NCI-H2107 treated with DMSO at 0.1 percent for 48 hours (cell line): ENCODE data around the gene DGKZ.
A peak's percentile ranks its signal among the peaks of the same experiment; 100 is the strongest.
"Not testable (repeated sequence)": the region's sequence is repeated elsewhere in the genome, so short reads cannot be mapped to it uniquely, and the experiment has no call there.

Experiments used
- DNase-seq: peaks from one replicate; lab custom pipeline; 2025; ENCODE audit not compliant: unreplicated experiment; lab: John Stamatoyannopoulos, UW

DGKZ gene

GRCh38 chr11:46364791-46365190 lies 17.5 kb downstream of the DGKZ start:
- DNase-seq = no peak

DNA sequence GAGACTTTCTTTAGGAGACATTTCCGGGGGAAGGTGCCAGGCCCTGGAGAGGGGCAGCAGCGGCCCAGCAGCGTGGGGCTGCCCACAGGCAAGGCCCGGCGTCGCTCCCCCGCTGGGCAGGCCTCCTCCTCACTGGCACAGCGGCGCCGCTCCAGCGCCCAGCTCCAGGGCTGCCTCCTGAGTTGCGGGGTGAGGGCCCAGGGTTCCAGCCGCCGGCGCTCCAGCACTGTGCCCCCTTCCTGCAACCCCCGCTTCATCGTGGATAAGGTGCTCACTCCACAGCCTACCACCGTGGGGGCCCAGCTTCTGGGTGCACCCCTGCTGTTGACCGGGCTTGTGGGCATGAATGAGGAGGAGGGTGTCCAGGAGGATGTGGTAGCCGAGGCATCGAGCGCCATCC lies 19.0 kb downstream of the DGKZ start:
- DNase-seq = no peak

- no peak for DNase-seq
Measured at GRCh38 chr11:46366661-46367161, 19.4 kb downstream of the DGKZ start.

DNA sequence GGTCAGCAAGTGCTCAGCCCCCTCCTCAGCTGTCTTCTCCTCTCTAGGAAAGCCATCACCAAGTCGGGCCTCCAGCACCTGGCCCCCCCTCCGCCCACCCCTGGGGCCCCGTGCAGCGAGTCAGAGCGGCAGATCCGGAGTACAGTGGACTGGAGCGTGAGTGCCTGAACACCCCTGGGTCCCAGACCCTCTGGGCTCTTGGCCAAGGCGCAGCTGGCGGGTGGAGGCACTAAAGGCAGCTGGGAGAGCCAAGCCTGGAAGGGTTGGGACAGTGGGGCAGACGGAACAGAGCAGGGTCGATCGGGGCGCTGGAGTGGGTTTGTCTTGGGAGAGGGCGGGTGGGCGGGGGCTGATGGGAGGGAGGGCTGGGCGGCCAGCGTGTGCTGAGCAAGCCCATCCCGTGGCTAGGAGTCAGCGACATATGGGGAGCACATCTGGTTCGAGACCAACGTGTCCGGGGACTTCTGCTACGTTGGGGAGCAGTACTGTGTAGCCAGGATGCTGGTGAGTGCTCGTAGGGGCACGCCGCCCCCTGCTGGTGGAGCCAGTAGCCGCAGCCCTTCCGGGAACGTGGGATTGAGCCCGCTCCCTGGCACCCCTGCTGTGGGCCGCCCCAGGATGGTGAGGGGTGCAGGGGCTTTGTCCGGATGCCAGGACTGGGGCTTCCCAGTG lies 20.1 kb downstream of the DGKZ start:
- DNase-seq = no peak

DNA sequence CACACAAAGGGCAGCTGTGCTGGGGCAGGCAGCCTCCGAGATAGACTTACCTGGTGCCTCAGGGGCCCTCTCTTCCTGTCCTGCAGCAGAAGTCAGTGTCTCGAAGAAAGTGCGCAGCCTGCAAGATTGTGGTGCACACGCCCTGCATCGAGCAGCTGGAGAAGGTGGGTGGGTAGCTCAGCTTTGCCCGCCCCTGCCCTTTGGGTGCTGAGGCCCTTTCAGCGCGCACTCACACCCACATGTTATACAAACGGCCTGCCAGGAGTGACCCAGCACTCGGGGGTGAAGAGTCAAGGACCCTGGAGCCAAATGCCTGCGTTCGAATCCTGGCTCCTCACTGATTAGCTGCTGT lies 20.6 kb downstream of the DGKZ start:
- no peak for DNase-seq

DNA sequence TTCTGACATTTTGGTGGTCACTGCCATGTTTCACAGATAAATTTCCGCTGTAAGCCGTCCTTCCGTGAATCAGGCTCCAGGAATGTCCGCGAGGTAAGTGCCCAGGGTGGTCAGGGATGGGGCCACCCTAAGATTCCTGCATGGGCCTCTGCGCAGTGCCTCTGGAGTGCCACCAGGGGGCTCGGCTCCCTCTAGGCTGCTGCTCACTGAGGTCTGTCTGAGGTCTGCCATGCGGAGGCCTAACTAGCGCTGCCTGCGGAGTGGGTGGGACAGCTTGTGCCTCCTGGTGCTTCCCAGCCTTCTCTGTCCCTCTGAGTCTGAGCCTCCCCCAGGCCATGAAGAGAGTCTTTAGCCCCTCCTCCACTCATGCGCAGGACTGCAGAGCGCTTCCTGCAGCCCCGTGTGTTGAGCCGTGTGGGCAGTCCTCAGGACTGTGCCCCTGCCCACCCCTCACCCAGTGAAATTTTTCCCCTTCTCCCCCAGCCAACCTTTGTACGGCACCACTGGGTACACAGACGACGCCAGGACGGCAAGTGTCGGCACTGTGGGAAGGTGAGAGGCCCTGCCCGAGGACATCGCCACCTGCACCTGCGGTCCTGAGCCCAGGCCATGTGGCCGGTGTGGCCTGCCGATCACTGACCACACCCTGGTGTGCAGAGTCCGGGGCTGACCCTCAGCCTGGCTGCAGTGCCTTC lies 22.3 kb downstream of the DGKZ start:
- DNase-seq = peak; percentile 37

DNA sequence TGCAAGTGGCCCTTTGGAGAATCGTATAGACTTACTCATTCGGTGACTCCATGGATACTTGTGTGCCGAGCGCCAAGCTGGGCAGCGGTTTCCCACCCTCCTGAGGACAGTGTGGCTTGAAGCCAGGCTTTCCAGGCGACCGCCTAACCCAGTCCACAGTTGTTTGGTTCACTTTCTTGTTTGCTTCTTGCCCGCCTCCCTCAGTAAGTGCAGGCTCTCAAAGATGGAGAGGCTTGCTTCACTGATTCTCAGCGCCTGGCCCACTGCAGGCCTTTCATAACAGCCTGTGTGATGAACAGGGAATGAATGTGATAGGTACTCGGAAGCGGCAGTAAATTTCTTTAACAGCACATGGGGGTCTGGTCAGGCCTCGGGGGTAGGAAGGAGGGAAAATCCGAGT lies 23.0 kb downstream of the DGKZ start:
- no peak for DNase-seq

DNA sequence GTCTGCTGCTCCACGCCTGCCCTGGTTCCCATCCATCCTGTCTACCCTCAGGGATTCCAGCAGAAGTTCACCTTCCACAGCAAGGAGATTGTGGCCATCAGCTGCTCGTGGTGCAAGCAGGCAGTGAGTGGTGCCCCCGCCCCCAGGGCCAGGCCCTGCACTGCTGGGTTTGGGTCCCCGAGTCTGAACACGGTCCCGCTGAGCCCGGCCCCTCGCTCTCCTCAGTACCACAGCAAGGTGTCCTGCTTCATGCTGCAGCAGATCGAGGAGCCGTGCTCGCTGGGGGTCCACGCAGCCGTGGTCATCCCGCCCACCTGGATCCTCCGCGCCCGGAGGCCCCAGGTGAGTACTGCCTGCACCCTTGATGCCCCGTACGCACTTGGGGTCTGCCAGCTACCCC lies 24.0 kb downstream of the DGKZ start:
- DNase-seq = not testable (repeated sequence)

- DNase-seq = no peak
Measured at GRCh38 chr11:46372086-46372485, 24.8 kb downstream of the DGKZ start.

GRCh38 chr11:46372501-46372900 lies 25.2 kb downstream of the DGKZ start:
- not testable (repeated sequence) for DNase-seq

GRCh38 chr11:46373787-46374740 lies 26.8 kb downstream of the DGKZ start:
- no peak for DNase-seq

DNA sequence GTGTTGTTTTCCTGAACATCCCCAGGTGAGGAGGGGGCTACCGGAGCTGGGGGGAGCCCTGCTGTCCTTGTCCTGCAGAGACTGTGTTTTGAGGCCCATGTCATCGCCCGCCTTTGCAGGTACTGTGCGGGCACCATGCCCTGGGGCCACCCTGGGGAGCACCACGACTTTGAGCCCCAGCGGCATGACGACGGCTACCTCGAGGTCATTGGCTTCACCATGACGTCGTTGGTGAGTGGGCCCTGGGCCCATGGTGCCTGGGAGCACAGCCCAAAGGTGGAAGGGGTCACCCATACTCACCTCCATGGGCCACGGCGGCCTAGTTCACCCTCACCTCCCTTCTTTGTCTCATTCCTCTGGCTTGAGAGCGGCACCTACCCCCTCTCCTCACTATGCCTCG lies 27.6 kb downstream of the DGKZ start:
- DNase-seq = no peak

DNA sequence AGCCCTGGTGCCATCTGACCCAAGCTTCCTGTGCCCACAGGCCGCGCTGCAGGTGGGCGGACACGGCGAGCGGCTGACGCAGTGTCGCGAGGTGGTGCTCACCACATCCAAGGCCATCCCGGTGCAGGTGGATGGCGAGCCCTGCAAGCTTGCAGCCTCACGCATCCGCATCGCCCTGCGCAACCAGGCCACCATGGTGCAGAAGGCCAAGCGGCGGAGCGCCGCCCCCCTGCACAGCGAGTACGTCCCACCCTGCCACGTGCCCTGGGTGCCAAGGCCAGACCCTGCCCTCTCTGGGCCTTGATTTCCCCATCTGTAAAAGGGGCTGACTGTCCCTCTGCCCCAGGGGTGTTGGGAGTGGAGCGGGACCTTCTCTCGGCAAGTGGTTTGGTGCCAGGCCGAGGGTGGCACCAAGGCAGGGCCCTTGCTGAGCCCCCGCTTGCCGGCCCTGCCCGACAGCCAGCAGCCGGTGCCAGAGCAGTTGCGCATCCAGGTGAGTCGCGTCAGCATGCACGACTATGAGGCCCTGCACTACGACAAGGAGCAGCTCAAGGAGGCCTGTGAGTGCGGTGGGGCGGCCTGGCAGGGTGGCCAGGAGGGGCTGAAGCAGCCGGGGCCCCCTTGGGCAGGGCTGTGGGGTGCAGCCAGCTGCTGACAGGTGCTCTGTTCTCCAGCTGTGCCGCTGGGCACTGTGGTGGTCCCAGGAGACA lies 28.3 kb downstream of the DGKZ start:
- DNase-seq = no peak

DNA sequence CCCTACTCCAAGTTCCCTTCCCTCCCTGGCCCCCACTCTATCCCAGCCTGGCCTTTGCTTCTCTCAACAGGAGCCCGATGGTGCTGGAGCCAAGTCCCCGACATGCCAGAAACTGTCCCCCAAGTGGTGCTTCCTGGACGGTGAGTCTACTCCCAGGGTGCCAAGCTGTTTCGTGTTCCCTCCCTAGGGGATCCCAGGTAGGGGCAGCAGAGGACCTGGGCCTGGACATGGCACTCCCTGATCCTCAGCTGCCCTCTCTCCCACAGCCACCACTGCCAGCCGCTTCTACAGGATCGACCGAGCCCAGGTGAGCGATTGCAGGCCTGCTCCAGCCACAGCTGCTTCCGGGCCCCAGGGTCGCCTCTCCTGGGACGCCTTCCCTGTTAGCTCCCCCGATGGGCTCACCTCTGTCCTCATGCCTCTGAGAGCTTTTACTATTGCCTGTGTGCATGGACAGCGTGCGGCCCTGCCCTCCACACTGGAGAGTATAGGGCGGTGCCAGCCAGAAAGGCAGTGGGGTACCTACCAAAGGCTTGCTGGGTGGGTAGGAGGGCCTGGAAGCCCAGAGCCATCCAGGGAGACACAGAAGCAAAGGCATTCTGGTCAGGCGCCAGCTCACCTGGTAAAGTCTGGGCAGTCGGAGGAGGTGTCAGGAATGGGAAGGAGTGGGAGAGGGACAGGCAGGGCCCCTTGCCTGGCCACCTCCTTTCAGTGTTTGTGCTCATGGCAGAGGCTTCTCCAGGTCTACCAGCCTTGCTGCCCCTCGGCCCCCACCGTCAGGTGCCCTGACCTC lies 29.2 kb downstream of the DGKZ start:
- no peak for DNase-seq

DNA sequence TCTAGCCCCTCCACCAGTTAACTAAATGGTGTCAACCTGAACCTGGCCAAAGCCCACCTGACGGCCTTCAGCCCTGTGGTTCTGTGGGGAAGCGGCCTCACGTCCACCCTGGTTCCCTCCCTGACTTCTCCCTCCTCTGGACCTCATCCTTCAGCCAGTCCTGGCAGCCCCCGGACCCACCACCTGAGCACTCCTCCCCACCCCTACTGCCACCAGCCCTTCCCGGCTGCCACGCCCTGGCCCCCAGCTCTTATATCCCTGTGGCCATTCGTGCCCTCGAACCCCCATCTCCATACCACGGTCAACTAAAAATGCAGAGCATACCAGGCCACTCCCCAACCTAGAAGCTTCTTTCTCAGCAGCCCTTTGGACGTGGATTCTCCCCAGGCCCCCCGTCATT lies 30.0 kb downstream of the DGKZ start:
- no peak for DNase-seq

- no peak for DNase-seq
Measured at GRCh38 chr11:46377831-46378230, 30.6 kb downstream of the DGKZ start.

- no peak for DNase-seq
Measured at GRCh38 chr11:46378296-46378695, 31.0 kb downstream of the DGKZ start.

DNA sequence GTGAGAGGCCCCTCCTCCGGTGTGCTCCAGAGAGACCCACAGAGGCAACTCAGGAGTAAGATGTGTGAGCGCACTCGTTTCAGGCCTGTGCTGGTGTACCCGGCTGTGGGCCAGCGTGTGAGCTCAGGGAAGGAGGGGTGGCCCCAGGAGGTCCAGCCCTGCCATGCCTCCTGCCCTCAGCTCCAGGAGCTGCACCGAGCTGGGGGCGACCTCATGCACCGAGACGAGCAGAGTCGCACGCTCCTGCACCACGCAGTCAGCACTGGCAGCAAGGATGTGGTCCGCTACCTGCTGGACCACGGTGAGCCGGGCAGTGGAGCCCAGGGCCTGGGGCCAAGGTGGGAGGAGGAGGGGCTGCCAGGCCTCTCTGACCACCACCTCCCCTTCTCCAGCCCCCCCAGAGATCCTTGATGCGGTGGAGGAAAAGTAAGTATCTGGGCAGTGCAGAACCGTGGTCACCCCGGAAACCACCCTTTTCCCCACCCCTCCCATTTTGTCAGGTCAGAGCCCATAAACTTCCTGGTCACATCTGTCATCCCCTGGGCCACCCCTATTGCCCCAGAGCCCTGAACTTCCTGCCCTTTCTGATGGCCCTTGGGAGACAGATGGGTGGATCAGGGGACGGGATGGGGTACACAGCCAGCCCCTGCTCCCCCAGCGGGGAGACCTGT lies 31.7 kb downstream of the DGKZ start:
- DNase-seq = no peak

DNA sequence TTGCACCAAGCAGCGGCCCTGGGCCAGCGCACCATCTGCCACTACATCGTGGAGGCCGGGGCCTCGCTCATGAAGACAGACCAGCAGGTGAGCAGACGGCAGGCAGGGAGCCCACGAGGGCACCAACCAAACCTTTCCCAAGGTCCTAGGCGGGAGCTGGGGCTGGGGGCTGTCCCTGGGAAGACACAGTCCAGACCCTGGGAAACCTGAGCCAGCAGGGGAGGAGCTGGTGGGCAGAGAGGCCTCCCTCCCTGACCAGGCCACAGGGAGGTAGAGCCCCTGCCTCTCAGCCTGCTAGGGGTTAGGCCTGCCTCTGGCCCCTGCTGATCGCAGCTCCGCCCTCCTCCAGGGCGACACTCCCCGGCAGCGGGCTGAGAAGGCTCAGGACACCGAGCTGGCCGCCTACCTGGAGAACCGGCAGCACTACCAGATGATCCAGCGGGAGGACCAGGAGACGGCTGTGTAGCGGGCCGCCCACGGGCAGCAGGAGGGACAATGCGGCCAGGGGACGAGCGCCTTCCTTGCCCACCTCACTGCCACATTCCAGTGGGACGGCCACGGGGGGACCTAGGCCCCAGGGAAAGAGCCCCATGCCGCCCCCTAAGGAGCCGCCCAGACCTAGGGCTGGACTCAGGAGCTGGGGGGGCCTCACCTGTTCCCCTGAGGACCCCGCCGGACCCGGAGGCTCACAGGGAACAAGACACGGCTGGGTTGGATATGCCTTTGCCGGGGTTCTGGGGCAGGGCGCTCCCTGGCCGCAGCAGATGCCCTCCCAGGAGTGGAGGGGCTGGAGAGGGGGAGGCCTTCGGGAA lies 32.4 kb downstream of the DGKZ start:
- DNase-seq = not testable (repeated sequence)
